ENCODE data around the gene PRKCH.

Gene PRKCH

DNA sequence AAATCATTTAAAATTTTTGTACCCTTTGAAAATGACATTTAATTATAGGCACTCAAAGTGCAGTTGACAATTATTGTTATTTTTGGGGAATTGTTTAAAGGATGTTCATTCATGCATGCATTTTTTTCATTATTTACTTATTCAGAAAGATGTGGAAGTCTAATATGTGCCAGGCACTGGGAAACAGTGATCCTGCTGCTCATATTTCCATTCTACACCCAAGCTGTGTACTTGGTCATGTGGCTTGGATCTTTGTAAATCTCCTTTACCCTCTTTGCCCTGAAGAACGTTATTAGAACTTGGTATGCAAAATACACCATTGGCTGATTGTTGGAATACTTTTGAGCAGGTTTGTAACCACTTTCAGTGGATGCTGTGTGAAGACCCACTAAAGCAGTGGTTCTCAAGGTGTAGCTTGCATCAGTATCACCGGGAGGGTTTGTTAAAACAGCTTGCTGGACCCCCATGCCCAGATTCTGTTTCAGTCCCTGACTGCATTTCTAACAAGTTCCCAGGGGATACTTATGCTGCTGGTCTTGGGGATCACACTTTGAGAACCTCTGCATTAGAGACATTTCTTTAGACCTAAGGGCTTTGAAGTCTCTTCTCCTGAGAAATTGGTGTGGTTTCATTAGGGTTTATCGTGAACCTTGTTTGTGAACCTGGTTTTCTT lies 47.5 kb downstream of the PRKCH start:
- DNase-seq, result no peak

DNA sequence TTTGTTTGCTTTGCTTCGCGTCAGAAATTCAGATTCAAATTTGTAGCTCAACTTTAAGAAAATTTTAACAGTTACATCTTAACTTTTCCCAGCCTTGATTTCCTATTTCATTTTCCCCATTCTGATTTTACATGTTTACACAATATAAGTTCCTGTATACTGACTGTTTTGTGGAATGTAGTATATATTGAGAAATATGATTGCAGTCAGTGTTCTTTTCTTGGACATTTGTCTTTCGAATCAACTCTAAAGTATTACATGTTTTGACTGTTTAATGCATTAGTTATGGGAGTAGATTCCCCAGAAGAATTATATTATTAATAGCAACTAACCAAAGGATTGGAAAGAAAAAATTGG lies 48.1 kb downstream of the PRKCH start:
- DNase-seq, result no peak

DNA sequence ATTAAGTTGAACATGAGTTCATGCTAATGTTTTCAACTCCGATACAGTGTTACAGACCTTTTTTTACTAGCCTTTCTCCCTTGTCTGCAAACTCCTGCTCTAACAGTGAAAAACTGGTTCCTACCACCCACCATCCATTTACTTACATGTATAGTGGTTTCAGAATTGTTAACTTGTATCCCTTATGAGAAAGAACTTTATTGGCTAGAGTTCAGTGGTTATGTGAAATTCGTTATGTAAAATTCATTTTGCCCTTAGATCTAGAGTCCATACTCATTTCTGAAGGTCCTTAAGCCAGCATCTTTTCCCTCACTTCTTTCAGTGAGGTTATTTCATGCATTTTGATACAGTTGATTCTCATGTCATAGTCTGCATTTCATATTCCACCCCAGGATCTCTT lies 51.0 kb downstream of the PRKCH start:
- no peak for DNase-seq

DNA sequence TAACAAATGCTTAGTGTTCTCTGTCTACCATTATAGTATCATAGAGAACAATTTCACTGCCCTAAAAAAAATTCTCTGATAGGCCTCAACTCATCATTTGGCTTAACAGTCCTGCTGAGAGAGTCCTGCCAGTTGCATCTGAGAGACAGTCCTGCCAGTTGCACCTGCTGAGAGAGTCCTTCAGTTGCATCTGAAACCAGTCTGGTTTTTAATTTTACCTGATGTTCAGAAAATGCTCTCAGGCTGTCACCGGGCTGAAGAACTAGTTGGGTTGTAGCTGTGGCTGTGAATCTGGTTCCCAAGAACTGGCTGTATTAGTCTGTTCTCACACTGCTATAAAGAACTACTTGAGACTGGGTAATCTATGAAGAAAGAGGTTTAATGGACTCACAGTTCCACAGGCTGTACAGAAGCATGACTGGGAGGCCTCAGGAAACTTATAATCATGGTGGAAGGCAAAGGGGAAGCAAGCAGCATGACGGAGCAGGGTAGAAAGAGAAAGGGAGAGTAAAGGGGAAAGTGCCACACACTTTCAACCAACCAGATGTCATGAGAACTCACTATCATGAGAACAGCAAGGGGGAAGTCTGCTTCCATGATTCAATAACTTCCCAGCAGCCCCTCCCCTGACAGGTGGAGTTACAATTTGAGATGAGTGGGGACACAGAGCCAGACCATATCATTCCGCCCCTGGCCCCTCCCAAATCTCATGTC lies 51.6 kb downstream of the PRKCH start:
- no peak for DNase-seq

DNA sequence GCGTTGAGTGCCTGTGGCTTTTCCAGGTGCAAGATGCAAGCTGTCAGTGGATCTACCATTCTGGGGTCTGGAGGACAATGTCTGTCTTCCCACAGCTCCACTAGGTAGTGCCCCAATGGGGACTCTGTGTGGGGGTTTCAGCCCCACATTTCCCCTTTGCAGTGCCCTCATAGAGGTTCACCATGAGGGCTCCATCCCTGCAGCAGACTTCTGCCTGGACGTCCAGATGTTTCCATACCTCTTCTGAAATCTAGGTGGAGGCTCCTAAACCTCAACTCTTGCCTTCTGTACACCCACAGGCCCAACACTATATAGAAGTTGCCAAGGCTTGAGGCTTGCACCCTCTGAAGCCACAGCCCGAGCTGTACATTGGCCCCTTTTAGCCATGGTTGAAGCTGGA lies 52.9 kb downstream of the PRKCH start:
- DNase-seq, result no peak

DNA sequence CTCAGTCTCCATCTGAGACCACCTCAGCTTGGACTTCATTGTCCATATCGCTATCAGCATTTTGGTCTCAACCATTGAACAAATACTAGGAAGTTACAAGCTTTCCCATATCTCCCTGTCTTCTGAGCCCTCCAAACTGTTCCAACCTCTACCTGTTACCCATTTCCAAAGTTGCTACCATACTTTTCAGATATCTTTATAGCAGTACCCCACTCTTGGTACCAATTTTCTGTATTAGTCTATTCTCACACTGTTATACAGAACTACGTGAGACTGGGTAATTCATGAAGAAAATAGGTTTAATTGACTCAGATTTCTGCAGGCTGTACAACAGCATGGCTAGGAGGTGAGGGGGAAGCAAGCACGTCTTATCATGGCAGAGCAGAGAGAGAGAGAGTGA lies 53.8 kb downstream of the PRKCH start:
- DNase-seq, result no peak

DNA sequence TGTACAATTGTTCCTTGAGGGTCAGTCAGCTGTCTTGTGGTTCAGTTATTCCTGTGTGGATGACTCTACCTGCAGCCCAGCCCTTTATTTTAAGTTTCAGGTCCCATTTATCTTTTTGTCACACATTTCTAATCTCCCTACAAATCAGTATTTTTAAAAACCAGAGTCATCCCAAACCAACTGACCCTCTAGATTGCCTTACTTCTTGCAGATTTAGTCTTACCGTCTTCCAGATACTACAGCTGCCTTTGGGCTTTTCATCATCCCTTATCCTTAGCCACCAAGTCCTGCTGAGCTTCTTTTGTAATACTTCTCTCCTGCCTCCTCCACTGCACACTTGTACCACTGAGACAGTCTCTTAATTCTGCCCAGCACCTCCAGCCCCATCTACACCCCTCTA lies 54.9 kb downstream of the PRKCH start:
- DNase-seq, result no peak

DNA sequence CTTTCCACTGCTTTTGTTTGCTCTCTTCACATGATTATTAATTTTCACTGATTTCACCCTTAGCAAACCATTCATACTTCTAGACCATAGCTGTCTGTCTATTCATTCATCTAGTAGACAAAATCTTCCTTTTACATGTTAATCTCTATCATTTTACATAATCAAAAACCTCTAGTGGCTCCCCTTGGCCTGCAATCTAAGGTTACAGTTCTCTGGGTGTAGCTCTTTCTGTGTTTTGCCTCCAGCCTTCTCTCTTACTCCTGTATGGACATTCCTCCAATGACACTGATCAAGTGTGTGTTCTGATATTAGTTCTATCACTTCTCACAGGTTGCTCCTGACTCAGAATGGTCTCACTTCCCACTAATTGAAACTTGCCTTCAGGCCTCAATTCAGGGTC lies 56.4 kb downstream of the PRKCH start:
- no peak for DNase-seq

DNA sequence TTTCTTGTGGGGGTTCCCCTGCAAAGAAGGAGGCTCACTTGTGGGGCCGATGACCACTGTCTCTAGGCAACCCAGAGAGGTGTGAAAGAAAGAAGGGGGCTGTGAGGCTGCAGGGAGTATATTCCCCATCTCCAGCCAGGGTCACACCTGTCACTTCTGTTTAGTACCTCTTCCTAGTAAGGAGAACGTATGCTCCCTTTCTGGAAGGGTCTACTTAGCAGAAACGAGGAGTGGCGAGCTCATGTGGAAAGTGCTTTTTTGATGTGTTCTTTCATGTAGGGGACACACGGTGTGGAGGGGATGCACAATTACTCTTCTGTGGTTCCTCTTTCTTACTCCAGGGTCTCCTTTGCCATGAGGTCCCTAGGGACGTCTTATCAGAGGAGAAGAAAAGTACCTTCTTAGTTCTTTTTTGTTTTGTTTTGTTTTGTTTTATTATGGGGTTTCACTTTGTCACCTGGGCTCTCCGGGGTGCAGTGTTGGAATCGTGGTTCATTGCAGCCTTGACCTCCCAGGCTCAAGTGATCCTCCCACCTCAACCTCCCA lies 58.3 kb downstream of the PRKCH start:
- DNase-seq, result no peak

DNA sequence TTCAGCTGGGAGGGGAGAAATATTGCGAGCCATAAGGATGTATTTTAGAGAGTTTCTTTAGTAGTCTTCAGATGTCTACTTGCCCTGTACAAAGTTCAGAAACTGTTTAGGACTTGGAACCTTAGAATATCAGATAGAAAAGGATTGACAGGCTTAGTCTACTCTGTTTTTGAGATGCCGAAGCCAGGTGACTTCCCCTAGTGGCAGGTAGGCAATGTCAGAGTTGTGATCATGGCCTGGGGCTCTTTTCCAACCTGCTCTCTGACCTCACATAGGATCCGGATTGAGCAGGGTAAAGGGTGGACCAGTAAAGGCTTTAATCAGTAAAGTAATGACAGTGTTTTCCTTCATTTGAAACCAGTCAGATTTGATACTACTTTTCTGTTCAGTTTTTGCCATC lies 59.6 kb downstream of the PRKCH start:
- no peak for DNase-seq

DNA sequence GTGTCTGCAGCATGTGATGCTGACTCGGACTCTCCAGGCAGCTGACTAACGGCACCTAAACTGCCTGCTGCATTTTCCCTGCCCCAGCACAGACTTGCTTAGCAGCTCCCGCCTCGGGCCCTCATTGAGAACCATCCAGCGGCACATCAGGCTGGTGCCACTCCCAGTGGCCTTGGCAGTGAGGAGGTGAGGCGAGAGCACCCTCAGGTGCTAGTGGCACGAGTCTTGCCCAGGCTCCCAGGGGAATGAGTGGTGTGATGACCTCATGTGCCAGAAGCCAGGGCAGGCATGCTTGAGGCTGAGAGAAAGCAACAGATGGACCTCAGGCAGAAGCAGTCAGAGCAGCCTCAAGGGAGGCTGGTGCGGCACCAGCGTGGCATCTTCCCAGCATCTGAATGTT lies 60.2 kb downstream of the PRKCH start:
- DNase-seq, result no peak

DNA sequence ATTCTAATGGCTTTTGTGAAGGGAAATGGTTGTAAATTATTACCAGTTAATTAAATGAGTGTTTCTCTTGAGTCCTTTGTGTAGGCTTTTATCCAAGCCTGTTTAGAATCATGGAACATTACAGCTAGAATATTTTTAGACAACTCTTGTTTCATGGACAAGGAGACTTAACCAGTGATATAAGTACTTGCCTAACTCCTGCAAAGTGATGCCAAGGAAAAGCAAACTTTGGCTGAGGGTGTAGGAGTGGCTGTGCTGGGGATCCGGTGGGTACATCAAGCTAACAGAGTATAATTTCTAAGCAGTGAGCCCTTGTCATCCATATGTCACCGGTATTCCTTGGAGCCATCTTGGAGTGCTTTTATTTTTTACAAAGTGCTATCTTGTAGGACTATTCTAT lies 61.5 kb downstream of the PRKCH start:
- no peak for DNase-seq

DNA sequence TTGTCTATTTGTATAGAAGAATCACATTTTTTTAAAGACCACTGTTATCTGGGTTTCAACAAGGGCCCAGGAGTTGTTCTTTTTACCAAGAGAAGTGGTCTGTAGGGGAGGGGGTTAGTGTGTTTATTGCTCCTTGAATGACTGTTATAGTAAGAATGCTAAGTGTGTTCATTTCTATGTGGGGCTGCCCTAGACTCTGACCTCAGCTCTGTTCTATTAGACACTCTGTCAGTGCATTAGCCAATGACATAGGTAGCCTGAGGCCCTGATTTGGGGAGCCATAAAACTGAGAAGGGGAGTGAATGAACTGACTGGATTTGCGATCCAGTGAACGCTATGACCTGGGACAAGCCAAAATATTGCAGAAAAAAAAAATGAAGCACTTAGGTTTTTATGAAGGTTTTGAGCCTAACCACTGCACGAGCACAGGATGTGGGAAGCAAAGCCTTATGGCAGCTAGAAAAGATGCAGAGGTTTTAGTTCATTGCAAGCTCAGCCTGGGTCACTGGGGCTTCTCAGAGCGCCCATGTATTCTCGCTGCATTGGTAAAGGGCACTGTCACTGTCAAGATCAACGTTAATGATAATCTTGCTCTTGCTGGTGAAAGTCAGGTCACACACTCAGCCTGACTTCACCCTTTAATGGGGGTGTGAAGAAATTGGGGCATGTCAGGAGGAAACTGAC lies 63.8 kb downstream of the PRKCH start:
- DNase-seq, result no peak

DNA sequence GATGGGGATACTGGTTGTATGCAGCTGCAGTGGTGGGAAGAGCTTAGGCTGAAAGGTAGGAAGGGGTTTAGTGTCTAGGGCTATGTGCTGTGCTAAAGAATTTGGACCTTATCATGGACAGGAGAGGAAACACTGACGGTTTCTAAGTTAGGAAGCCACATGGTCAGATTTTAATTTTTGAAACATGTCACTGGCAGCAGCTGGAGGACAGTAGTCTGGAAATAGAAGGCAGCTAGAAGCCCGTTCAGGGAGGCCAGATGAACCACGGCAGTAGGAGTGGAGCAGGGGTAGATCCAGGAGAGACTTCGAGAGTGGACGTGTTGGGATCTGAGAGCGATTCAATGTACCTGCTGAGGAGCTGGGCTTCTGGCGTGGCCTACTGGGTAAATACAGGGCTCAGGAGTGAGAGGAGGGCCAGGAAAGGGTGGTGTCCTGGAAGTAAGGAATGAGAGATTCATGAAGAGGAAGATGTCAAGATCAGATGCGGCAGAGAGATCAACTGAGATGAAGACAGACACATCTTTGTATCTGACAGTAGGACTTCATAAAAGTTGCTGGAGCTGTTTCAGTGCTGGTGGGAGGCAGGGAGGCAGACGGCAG lies 64.9 kb downstream of the PRKCH start:
- DNase-seq, result no peak

DNA sequence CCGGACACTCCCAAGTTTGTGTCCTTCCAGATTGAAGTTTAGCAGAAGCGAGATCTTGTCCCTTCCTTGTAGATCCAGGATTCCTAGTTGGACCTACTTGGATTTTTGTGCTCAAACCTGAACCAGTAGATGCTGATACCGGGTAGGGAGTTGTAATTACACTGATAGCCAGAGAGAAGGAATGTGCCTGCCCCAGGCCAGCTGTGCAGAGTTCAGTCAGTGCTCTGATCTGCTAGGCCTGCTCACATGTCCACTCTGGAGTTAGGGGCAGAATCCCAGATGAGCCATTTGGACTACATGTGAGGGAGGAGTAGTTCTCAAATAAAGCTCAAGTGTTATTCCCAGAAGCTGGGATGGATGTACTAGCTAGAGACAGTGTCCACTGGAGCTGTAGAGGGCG lies 65.7 kb downstream of the PRKCH start:
- no peak for DNase-seq

DNA sequence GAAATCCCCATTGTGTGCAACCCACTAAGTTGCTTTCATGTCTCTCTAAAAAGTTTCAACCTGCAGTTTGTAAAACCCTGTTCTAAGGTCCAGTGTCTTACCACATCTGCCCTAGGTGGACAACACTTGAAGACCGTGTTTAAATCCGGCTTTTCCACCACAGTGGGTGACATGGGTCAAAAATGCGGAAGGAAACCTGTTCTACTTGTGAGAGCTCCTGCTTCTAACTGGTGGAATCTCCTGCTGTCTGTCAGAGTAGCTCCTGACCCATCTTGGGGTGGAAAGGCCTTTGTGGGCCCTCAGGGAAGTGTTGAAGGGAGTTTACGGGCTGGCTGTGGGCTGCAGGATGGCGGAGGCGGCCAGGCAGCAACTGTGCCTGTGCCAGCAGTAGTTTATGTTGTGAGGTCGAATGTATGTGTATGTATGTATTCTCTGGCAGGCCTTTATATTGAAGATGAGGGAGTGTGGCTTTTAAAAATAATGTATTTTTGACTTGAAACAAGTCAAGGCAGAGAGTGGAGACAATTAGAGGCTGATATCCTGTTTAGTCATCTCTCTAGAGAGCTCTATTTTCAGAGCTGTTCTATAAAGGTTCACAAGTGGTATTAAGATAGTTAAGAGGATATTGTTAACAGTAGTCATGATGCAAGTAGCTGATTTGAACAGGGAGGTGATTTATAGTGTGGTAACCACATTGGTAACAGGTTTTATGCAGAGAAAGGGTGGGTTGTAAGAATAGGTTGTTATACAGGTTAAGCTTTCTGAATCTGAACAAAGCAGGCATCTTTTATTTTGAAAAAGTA lies 67.0 kb downstream of the PRKCH start:
- peak; percentile 13 for DNase-seq

DNA sequence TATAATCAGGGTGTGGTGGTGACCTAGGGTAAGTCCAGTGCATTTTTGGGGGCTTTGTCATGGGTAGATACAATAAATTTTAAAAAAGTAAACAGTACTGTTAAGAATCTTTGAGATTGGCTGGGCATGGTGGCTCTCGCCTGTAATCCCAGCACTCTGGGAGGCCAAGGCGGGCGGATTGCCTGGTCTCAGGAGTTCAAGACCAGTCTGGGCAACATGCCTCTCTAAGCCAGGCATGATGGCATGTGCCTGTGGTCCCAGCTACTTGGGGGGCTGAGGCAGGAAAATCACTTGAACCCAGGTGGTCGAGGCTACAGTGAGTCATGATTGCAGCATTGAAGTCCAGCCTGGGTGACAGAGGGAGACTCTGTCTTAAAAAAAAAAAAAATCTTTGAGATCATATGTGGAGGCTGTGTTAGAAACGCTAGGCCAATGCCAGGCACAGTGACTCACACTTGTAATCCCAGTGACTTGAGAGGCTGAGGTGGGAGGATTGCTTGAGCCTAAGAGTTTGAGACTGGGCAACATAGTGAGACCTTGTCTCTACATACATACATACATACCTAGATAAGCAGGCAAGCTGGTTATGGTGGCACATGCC lies 67.7 kb downstream of the PRKCH start:
- DNase-seq, result no peak

DNA sequence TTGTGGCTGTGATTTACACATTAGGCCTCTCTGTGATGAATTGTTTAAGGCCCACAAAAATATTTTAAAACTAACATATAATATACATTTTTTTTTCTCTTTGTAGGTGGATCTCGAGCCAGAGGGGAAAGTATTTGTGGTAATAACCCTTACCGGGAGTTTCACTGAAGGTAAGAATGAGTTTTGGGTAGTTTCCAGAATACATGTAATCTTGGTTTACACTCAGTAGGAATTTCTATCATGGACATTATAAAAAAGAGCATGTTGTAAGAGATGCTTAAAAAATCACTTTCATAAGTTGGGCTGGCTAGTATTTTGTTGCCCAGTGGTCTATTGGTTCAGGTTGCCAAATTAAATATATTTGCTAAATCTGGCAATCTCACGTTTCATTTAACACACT lies 69.7 kb downstream of the PRKCH start:
- no peak for DNase-seq

DNA sequence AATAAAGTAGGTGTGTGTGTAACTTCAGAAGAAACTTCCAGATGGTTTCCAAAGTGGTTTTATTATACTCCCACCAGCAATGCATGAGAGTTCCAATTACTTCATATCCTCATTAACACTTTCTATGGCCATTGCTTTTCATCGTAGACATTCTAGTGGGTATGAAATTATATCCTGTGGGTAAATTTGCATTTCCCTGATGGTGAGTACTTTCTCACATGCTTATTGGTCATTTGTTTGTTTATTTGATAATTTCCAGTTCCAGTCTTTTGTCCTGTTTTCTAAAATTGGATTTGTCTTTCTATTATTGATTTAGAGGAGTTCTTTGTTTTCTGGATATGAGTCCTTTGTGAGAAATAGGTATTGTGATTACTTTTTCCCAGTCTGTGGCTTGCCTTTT lies 70.9 kb downstream of the PRKCH start:
- no peak for DNase-seq

DNA sequence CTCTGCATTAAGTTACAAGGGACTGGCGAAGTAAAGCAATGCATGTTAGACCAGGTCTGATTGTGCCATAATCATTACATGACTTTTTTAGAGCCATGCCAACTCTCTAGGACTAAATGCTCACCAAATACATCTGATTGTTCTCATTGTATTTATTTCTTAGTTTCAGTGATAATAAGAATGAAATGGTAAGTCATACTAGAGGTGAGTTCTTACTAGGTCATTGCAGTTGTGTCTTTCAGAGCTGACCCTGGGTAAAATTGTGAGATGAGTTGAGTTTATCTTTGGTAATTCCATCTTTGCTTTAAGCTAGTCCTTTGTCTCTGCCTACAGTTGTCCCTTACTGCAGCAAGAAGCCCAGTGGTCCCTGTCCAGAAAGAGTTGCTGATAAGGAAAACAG lies 73.2 kb downstream of the PRKCH start:
- no peak for DNase-seq

DNA sequence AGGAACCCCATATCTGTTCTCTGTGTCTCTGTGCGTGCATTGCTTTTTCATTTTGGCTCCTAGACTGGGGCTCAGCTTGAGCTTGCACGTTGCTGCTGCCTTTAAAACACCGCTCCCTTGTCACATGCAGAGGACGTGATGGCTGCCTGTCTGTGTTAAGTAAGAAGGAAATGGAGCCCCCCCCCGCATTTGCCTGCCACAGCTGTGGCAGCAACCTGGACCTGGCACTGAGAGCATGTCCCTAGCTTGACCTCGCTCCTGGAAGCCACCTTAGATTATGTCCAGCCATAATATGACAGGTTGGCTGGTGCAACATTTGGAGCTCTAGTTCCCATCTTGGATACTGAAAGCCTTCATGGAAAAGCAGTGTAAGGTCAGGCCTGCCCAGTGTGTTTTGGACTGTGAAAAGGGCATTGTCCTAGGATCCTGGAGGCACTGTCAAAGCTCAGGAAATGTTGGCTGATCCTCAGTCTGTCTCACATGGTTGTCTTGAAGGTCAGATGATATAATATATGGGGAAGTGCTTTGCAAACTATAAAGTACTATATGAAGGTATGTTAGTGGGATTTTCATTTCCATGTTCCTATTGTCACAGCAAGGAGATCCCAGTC lies 73.8 kb downstream of the PRKCH start:
- DNase-seq, result no peak

DNA sequence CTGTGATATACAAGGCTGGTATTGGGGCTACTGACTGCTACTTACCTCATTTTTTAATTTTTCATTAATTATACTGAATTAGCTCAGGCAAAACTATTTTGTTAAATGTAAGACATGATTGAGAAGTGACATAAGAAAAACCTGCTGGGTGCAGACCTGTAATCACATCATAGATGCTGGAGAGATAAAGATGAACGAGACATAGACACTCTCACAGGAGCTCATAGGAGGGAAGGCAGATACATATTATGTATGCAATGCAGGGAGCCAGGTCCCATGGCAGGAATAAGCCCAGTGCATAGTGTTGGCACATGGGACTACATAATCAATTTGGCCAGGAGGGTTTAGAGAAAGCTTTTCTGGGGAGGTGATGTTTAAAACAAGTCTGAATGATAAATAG lies 74.9 kb downstream of the PRKCH start:
- no peak for DNase-seq
